ENCODE data around the gene PFKP. TPM values are rescaled to one million over a fixed set of nuclear protein-coding genes. Genes with fewer than 3 reads are reported as not detected.

The PFKP gene
- total and polyA plus RNA-seq, 4 donors = 15.1 to 49.8 (median 31.8) TPM

DNA sequence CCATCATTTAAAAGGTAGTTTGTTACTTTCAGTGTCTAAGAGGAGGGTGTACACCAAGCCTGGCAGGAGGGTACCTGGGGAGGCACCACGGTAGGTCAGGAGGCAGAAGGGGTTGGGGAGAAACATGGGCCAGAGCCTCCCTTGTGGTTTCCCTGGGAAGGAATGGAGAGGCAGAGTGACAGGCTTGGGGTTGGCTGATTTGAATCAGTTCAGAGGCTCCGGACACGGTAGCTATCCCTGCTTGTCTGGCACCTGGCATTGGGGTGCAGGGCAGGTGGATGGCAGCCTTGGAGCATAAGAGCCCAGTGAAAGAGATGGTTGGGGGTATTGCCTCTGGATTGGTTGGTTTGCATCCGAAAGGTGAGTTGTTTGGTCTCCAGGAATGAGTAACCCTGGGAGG lies 30.2 kb upstream of the PFKP start:
- Histone ChIP-seq H3K9me3 (ENCODE audit: control insufficient read depth in 4 of 4, insufficient read depth in 3 of 4, low read length in 3 of 4) (no peaks in the 10 kb centered on the region), H3K27ac (ENCODE audit: low read depth in 1 of 2, low read length in 1 of 2) (no peak overlapping the region), H3K9ac (ENCODE audit: insufficient read depth in 1 of 2, low read length in 2 of 2) (no peak overlapping the region), H3K27me3 (ENCODE audit: control insufficient read depth in 3 of 3, insufficient read depth in 3 of 3, low read length in 2 of 3) (no peaks in the 10 kb centered on the region), H3K4me1 (ENCODE audit: control insufficient read depth in 5 of 5, insufficient read depth in 5 of 5, low read length in 5 of 5) (peaks cover 0 to 6% (median 0%) of the 10 kb centered on the region in 5 donors), H3K4me3 (no peak overlapping the region), H3K36me3 (ENCODE audit: control insufficient read depth in 4 of 4, insufficient read depth in 4 of 4, low read length in 4 of 4) (no peaks in the 10 kb centered on the region)
- no peak for TF ChIP-seq CTCF (IDR thresholded peaks at IDR 0.05; ENCODE audit: control extremely low read depth, extremely low read depth)
- WGBS, 2 donors = 93 to 97% methylated on average over 4 of the region's 4 CpGs
- no peak for ATAC-seq (ENCODE audit: insufficient read depth, low FRiP score)
- no peak for DNase-seq

- H3K4me3 ChIP-seq = no peak overlapping the region
- no peak overlapping the region for H3K27ac ChIP-seq (ENCODE audit: low read depth in 1 of 2, low read length in 1 of 2)
- no peak overlapping the region for H3K9ac ChIP-seq (ENCODE audit: insufficient read depth in 1 of 2, low read length in 2 of 2)
- H3K36me3 ChIP-seq (ENCODE audit: control insufficient read depth in 4 of 4, insufficient read depth in 4 of 4, low read length in 4 of 4) = no peaks in the 10 kb centered on the region
- H3K9me3 ChIP-seq (ENCODE audit: control insufficient read depth in 4 of 4, insufficient read depth in 3 of 4, low read length in 3 of 4) = no peaks in the 10 kb centered on the region
- no peak for DNase-seq
- ATAC-seq (ENCODE audit: insufficient read depth, low FRiP score) = no peak
- no peak for TF ChIP-seq CTCF (IDR thresholded peaks at IDR 0.05; ENCODE audit: control extremely low read depth, extremely low read depth)
- no peaks in the 10 kb centered on the region for H3K27me3 ChIP-seq (ENCODE audit: control insufficient read depth in 3 of 3, insufficient read depth in 3 of 3, low read length in 2 of 3)
- 69 to 73% methylated on average over 1 of the region's 1 CpG for WGBS, 2 donors
- H3K4me1 ChIP-seq (ENCODE audit: control insufficient read depth in 5 of 5, insufficient read depth in 5 of 5, low read length in 5 of 5) = no peaks in the 10 kb centered on the region
Measured at GRCh38 chr10:3040069-3040468, 27.3 kb upstream of the PFKP start.

DNA sequence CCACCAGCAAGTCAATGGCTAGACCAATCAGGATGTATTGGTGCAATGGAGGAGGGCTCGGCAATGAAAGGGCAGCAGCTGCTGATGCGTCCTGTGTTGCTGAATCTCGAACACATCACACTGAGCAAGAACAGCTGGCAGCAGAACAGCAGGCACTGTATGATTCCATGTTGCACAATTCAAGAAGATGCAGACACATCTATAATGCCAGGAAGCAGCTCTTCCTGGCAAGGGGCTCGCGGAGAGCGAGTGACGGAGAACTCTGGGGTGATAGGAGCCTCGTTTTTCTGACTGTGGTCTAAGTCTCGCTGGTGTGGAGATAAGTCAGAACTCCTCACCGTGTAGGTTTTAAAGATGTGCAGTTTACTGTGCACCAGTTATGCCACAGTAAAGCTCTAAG lies 24.8 kb upstream of the PFKP start:
- H3K9ac ChIP-seq (ENCODE audit: insufficient read depth in 1 of 2, low read length in 2 of 2) = no peak overlapping the region
- TF ChIP-seq CTCF (IDR thresholded peaks at IDR 0.05; ENCODE audit: control extremely low read depth, extremely low read depth) = no peak
- H3K4me1 ChIP-seq (ENCODE audit: control insufficient read depth in 5 of 5, insufficient read depth in 5 of 5, low read length in 5 of 5) = peaks cover 0 to 15% (median 6%) of the 10 kb centered on the region in 5 donors
- no peaks in the 10 kb centered on the region for H3K9me3 ChIP-seq (ENCODE audit: control insufficient read depth in 4 of 4, insufficient read depth in 3 of 4, low read length in 3 of 4)
- DNase-seq (no peak), ATAC-seq (ENCODE audit: insufficient read depth, low FRiP score) (no peak)
- H3K4me3 ChIP-seq = no peak overlapping the region
- no peak overlapping the region for H3K27ac ChIP-seq (ENCODE audit: low read depth in 1 of 2, low read length in 1 of 2)
- peaks cover 0 to 4% (median 0%) of the 10 kb centered on the region in 3 donors for H3K27me3 ChIP-seq (ENCODE audit: control insufficient read depth in 3 of 3, insufficient read depth in 3 of 3, low read length in 2 of 3)
- no peaks in the 10 kb centered on the region for H3K36me3 ChIP-seq (ENCODE audit: control insufficient read depth in 4 of 4, insufficient read depth in 4 of 4, low read length in 4 of 4)
- WGBS, 2 donors = 57 to 58% methylated on average over 10 of the region's 10 CpGs

All from lung (tissue), 12 donors.